Coronary artery (tissue), 2 donors: ENCODE data around the gene LIMS2.

Experiments used
- DNase-seq: peaks from one replicate; pipeline ENCODE4 v3.0.0-alpha.2; 2017; ENCODE audit warnings: low spot score
- H3K27ac ChIP-seq, 2 donors: fragments of 200-600 bp; sonication (generic); one replicate each; pipeline ENCODE4 v1.5.1; 2016 to 2019
- H3K4me3 ChIP-seq: fragments of 200-600 bp; sonication (generic); 2 replicates; pipeline ENCODE4 v1.5.1; 2016; ENCODE audit warnings: mild to moderate bottlenecking, moderate library complexity
- TF ChIP-seq, protein P1 (sequence below): fragments of 200-600 bp; sonication (generic); IDR thresholded peaks from one replicate; pipeline ENCODE4 v1.5.1; 2019; ENCODE audit warnings: antibody characterized with exemption

The LIMS2 gene

DNA sequence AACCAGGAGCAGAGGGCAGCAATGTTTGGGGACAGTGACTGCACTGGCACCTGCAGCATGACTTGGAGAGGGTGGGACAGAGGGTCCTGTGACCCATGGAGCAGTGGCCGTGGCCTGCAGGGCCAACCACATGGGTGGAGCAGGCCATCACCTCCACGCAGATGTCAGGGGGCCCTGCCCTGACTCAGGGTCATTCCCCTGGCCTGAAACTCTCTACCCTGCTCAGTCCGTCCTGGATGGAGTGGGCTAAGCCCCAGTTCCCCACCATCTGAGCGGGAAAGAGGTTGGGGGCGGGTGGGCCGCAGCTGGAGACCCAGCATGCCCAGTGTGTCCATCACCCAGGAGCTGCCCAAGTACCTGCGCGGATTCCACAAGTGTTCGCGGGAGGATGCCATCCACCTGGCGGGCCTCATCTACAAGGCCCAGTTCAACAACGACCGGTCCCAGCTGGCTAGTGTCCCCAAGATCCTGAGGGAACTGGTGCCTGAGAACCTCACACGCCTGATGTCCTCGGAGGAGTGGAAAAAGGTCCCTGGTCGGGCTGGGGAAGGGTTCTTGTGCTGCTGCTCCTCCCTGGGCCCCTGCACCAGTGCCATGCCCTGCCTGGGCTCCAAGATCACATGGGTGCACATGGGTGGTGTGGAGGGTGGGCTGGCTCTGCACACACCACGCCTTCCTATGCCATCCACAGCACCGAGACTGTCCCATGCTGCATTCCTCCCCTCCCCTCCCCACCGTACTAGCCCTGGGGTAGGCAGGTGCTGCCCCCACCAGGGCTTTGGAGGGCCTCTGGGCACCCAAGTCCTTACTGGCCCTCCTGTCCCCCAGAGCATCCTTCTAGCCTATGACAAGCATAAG lies 39.7 kb downstream of the LIMS2 start:
- DNase-seq: no peak
- H3K27ac ChIP-seq: peak overlapping the region in 1 of 2 donors; percentile 94
- TF ChIP-seq, protein P1, sequence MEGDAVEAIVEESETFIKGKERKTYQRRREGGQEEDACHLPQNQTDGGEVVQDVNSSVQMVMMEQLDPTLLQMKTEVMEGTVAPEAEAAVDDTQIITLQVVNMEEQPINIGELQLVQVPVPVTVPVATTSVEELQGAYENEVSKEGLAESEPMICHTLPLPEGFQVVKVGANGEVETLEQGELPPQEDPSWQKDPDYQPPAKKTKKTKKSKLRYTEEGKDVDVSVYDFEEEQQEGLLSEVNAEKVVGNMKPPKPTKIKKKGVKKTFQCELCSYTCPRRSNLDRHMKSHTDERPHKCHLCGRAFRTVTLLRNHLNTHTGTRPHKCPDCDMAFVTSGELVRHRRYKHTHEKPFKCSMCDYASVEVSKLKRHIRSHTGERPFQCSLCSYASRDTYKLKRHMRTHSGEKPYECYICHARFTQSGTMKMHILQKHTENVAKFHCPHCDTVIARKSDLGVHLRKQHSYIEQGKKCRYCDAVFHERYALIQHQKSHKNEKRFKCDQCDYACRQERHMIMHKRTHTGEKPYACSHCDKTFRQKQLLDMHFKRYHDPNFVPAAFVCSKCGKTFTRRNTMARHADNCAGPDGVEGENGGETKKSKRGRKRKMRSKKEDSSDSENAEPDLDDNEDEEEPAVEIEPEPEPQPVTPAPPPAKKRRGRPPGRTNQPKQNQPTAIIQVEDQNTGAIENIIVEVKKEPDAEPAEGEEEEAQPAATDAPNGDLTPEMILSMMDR: no peak
- no peak overlapping the region for H3K4me3 ChIP-seq

DNA sequence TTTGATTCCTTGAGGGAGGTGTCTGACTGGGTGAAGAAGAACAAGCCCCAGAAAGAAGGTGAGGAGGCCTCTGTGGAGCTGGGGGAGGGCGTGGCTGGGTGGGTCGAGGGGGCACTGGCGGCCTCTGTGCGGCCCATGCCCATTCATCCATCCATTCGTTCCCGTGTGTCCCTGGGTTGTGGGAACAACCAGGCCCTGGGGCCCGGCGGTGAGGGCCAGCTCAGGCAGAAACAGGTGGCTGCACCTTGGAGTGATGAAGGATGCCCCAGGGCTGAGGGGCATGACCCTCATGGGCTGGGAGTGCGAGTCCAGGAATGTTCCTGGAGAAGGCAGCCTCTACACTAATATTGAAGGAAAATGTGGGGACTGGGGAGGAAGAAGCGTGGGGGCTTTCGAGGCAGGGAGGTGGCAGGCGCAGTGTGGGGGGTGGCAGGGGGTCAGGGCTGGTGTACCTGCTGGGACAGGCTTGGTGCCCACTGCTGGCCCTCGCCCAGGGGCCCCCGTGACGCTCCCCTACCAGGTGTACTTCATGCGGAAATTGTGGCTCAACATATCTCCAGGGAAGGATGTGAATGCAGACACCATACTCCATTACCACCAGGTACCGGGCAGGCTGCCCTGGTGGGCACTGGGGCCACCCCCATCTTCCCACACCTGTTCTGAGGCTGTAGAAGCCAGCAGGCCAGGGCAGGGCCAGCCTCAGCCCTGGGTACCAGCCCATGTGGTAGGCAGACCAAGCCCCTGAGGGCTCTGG lies 40.5 kb downstream of the LIMS2 start:
- no peak overlapping the region for H3K4me3 ChIP-seq
- DNase-seq: no peak
- H3K27ac ChIP-seq: peak overlapping the region in 1 of 2 donors; percentile 94
- TF ChIP-seq, protein P1: no peak

DNA sequence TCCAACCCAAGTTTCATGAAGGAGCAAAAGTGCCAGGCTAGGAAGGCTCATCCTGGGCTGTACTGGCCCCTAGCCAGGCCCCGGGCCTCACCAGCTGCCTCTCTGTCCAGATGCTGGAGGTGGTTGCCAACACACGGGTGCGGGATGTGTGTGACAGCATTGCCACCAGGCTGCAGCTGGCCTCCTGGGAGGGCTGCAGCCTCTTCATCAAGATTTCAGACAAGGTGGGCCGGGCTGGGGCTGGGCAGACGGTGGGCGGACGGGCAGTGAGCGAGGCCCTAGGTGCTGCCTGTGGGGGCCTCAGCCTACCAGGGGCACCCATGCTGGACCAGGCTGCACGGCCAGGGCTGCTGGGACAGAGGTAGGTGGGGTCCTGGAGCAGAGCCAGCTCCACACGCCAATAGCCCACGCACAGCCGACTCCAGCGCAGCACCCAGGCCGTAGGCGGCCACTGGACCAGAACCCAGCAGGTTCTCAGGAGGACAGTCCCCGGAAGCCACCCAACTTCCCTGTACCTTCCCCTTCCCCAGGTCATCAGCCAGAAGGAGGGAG lies 41.2 kb downstream of the LIMS2 start:
- Histone ChIP-seq H3K4me3 (no peak overlapping the region), H3K27ac (peak overlapping the region in 1 of 2 donors; percentile 54)
- no peak for DNase-seq
- TF ChIP-seq, protein P1: no peak

DNA sequence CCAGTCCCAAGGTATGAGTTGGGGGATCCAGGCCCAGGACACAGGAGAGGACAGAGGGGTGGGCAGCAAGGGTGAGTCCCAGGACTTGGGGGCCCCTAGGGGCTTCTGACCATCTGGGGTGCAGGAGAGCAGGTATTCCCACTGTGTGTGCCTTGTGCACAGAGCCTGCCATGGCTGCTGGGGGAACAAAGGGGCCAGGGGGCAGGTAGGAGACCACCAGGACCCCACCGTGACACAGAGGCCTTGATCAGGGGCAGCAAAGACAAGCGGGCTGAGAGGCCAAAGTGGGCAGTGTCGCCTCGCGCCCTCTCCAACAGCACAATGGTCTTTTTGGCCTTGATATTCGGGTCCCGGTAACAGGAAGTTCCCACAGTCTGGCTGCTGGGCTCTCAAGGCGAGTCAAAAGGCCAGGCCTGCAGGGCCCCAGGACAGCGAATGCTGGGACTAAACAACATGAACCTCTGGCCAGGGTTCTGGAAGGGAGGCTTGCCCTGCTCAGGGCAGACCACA lies 41.7 kb downstream of the LIMS2 start:
- Histone ChIP-seq H3K27ac (peak overlapping the region in 1 of 2 donors; percentile 54), H3K4me3 (no peak overlapping the region)
- DNase-seq: no peak
- TF ChIP-seq, protein P1: no peak

DNA sequence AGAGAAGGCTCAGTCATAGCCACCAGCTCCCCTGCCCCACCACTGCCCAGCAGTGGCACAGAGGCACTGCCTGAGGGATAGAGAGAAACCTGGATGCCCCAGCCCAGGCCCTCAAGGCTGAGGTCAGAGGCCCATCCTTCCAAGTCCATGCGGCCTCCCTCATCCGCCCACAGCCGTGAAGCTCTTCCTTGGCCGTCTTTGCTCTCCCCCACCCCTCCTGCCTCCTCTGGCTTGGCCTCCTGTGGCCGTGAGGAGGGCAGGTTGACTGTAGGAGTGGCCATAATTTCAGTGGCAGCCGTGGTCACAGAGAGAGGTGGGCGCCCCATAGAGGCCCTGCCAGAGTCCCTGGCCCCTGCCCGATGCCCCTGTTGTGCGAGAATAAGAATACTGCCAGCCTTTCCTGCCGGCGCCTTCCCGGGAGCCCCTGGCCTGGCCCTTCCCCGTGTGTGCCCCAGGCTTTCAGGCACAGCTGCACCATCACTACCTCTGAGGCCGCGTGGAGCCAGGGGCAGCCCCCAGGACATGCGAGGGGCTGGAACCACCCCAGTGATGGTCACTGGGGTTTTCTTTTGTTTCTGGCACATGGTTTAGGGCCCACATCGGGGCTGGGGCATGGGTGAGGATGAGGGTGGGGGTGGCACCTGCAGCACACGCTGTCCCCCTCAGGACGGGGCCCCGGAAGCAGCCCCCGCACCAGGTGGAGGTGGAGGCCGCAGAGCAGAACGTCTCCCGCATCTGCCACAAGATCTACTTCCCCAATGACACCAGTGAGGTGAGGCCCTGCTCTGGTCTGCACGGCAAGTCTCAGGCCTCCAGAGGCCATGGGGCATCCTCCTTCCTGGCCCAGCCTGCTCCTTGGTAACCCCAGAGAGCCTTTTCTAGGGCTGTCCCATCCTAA lies 42.5 kb downstream of the LIMS2 start:
- TF ChIP-seq, protein P1: no peak
- no peak for DNase-seq
- Histone ChIP-seq H3K4me3 (no peak overlapping the region), H3K27ac (peak overlapping the region in 1 of 2 donors; percentile 54)

DNA sequence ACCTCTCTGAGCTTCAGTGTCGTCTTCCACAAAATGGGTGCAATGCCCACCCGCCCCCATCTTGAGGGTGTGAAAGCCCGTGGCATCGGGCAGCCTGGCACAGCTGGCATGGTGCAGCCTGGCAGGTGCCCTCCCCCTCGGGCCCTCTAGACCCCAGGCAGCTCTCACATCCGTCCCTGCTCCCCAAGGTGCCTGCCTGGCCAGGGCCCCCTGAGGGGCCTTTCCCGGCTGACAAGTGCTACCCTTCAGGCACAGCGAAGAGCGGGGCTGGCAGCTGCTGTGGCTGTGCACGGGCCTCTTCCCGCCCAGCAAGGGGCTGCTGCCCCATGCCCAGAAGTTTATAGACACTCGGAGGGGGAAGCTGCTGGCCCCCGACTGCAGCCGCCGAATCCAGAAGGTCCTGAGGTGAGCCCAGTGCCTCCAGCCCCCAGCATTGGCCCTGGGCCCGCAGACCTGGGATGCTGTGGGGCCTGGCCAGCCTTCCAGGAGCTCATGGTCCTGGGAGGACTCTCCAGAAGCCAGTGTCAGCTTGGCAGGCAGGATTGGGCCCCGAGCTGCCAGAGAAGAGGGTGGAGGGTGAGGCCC lies 43.2 kb downstream of the LIMS2 start:
- Histone ChIP-seq H3K4me3 (no peak overlapping the region), H3K27ac (no peak overlapping the region)
- TF ChIP-seq, protein P1: no peak
- DNase-seq: no peak
